Left kidney (tissue), 8 donors: ENCODE data around the gene ZBTB39. TPM values are rescaled to one million over a fixed set of nuclear protein-coding genes. Genes with fewer than 3 reads are reported as not detected.
"Not testable (repeated sequence)": the region's sequence is repeated elsewhere in the genome, so short reads cannot be mapped to it uniquely, and the experiment has no call there.

ENCODE experiments used
- DNase-seq: peaks from one replicate; pipeline ENCODE4 v3.0.0-alpha.2; 2013
- long read RNA-seq, 8 donors: transcript quantifications; one replicate each; lab custom pipeline, GENCODE V29; 2026
- polyA plus RNA-seq: library from polyadenylated mRNA; unstranded; fragments of 120-200 nt; gene quantifications from one replicate; pipeline ENCODE4 v1.2.1, GENCODE V29; 2013; ENCODE audit not compliant: insufficient read length

ZBTB39 gene, protein sequence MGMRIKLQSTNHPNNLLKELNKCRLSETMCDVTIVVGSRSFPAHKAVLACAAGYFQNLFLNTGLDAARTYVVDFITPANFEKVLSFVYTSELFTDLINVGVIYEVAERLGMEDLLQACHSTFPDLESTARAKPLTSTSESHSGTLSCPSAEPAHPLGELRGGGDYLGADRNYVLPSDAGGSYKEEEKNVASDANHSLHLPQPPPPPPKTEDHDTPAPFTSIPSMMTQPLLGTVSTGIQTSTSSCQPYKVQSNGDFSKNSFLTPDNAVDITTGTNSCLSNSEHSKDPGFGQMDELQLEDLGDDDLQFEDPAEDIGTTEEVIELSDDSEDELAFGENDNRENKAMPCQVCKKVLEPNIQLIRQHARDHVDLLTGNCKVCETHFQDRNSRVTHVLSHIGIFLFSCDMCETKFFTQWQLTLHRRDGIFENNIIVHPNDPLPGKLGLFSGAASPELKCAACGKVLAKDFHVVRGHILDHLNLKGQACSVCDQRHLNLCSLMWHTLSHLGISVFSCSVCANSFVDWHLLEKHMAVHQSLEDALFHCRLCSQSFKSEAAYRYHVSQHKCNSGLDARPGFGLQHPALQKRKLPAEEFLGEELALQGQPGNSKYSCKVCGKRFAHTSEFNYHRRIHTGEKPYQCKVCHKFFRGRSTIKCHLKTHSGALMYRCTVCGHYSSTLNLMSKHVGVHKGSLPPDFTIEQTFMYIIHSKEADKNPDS
- polyA plus RNA-seq = 13.4 TPM
- long read RNA-seq, donor 1, full-length matches to known transcripts = 5 of 5 reads
- long read RNA-seq, donor 1, partial matches to known transcripts = 0 of 5 reads
- long read RNA-seq, donor 1, other reads (novel, unspliced or antisense) = 0 of 5 reads
- long read RNA-seq, donor 2, full-length matches to known transcripts = 3 of 3 reads
- long read RNA-seq, donor 2, partial matches to known transcripts = 0 of 3 reads
- long read RNA-seq, donor 2, other reads (novel, unspliced or antisense) = 0 of 3 reads
- long read RNA-seq, donor 3, full-length matches to known transcripts = 2 of 2 reads
- long read RNA-seq, donor 3, partial matches to known transcripts = 0 of 2 reads
- long read RNA-seq, donor 3, other reads (novel, unspliced or antisense) = 0 of 2 reads
- long read RNA-seq, donor 4 = 0 reads
- long read RNA-seq, donor 5, full-length matches to known transcripts = 1 of 1 reads
- long read RNA-seq, donor 5, partial matches to known transcripts = 0 of 1 reads
- long read RNA-seq, donor 5, other reads (novel, unspliced or antisense) = 0 of 1 reads
- long read RNA-seq, donor 6, full-length matches to known transcripts = 2 of 2 reads
- long read RNA-seq, donor 6, partial matches to known transcripts = 0 of 2 reads
- long read RNA-seq, donor 6, other reads (novel, unspliced or antisense) = 0 of 2 reads
- long read RNA-seq, donor 7, full-length matches to known transcripts = 6 of 6 reads
- long read RNA-seq, donor 7, partial matches to known transcripts = 0 of 6 reads
- long read RNA-seq, donor 7, other reads (novel, unspliced or antisense) = 0 of 6 reads
- long read RNA-seq, donor 8 = 0 reads

DNA sequence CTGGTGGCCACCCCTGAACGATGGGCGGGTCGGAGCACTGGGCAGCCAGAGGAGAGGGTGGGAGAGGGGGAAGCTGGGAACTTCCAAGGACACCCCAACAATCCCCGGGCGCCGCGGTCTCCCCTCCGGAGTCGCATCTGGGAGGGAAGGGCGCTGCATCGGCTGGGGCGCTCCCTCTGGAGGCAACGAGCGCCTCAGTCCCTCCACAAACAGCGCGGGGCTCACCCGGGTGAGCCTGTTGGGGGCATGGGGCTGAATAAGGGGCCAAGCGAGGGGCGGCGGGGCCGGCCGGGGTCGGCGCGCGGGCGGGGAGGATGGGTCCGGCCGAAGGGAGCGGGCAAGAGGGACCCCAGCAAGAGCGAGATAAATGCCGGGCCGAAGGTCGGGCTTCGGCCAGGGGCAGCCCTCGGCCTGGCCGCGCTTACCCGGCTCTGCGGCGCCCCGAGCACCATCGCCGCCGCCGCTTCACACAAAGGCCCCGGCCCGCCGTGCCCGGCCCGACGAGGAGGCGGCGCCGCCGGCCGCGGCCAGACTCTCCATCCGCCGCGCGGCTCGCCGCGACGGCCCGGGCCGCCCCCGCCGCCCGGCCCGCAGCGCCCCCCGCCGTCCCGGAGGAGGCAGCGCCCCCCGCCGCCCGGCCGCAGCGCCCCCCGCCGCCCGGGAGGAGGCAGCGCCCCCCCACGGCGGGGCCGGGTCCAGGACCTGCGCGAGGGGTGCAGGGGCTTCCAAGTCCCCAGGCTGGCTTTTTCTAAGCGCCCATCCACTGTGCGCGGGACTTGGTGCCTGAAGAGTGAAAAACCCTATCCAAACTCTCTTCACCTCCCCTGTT lies at the start of gene ZBTB39:
ZBTB39 (minus strand) TSS at position 567 of the 829 bp plus-strand sequence. CDS start 1,629 bp downstream, outside the sequence.
- peak; percentile 41 for DNase-seq

DNA sequence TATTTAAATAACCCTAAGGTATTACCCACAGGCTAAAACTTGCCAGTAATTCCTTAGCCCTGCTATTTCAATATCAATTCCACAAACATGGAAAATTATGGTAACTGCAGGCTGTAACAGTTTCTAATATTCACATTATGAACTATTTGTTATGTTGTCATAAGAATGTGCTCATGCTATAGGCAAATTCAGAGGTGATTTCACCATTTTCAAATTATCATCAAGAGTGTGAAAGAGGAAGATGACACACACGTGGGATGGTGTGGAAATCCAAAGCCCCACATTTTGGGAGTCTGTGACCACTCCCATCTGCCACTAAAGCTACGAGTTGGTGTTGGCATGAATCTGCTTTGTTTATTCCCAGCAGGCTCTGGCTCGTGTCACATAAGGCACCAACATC lies 49.5 kb upstream of the ZBTB39 start:
- DNase-seq = no peak

DNA sequence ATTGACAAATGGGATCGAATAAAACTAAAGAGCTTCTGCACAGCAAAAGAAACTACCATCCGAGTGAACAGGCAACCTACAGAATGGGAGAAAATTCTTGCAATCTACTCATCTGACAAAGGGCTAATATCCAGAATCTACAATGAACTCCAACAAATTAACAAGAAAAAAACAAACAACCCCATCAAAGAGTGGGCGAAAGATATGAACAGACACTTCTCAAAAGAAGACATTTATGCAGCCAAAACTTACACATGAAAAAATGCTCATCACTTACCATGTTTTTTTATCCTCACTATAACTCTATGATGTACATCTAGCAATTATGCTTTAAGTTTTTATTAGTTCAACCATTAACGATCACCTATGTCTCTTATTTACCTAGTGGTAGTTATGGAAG lies 47.6 kb upstream of the ZBTB39 start:
- not testable (repeated sequence) for DNase-seq

DNA sequence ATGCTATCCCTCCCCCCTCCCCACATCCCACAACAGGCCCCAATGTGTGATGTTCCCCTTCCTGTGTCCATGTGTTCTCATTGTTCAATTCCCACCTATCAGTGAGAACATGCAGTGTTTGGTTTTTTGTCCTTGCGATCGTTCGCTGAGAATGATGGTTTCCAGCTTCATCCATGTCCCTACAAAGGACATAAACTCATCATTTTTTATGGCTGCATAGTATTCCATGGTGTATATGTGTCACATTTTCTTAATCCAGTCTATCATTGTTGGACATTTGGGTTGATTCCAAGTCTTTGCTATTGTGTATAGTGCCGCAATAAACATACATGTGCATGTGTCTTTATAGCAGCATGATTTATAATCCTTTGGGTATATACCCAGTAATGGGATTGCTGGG lies 46.8 kb upstream of the ZBTB39 start:
- DNase-seq = not testable (repeated sequence)

DNA sequence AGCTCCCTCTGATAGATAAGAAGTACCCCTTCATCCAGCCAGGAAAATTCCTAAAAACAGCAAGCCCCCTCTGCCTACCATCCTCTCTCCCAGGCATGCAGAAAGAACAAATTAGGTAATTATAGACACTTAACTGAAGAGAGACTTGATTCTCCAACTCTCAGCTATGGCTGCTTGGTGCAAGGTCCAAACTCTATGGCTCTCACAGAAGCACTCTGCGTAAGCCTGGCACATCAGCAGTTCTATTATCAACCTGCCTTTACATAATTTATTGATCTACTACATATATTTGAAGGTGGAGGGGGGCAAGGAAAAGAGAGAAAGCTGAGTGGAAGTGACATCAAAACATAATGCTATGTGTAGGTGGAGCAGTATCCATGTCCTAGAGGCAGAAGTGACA lies 44.7 kb upstream of the ZBTB39 start:
- no peak for DNase-seq

DNA sequence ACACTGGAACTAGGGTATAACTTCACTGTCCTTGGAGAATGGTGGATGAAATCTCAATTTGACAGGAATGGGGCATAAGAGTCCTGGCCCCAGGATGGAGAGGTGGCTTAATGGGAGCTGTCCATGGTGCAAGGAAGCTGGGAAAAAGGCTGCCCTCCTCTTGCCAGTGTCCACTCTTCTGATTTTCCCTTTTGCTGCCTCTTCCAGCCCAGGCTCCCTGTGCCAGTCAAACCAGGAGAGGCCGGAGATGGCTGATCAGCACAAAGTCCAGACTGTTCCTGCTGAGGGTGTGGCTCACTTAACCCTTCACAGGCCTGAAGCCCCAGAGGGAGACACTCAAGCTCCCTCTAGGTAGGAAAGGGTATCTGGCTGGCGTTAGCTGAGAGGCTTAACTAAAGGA lies 43.5 kb upstream of the ZBTB39 start, which contains the start of gene MYO1A:
MYO1A (minus strand) TSS at position 240 of the 400 bp plus-strand sequence. CDS start 1,806 bp downstream, outside the sequence.
- DNase-seq = no peak

DNA sequence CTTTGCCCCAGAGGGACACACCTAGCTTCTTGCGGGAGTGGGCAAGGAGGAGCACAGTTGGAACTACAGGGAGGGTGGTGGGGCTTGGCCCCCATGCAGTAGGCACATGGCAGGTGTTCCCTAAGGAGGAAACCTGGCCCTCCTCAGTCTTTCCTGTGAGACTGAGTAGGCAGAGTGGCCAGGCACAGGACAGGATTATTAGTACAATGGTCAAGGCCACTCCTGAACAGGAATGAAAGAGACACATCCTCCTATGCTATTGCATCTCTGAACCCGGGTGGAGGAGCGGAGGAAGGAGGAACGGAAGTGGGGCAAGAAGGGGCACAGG lies 42.7 kb upstream of the ZBTB39 start:
- DNase-seq = no peak

DNA sequence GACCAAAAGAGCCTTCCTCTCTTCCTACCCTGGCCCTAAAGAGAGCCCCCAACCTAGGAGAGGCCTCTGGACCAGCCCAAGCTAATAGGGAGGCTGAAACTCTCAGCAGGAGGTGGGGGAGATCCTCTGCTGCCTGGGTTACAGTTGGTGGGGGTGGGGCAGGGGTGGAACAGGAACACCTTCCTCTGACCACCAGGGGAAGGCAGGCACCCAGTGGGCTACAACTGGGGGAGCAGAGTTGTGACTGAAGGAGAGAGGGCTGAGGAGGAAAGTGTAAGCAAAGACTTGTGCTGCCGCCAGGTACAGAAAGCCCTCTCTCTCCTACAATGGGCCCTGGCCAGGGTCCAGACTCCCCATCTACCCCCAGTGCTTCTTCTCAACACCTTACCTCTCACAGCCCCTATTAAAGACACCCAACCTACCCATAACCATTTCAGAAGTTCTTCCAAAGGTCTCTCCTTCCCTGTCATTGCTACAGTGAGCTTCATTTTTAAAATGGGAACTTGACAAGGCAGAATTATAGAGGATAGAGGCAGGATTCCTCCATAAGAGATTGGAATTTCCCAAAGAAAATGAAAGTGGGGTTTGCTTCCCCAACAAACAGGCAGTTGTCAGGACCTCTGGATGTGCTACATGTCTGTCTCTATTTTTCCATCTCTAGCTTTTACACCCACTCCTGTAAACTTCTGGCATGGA lies 42.2 kb upstream of the ZBTB39 start:
- DNase-seq = no peak

DNA sequence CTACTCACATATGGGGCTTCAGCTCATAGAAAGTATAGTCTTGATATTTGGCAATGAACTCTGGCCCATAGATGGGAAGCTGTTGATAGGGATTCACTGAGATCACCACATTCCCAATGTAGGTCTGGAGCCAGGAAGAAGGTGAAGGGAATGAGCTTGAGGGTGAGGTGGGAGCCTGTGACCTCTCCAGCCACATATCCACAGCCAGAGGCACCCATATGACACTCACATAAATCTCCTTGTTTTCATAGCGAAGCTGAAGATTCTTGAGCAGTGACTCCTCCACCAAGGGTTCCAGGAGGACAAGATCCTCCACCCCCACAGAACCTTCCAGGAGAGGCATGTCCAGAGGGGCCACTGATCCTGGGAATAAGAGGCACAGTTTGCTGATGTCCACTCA lies 41.6 kb upstream of the ZBTB39 start:
- no peak for DNase-seq

DNA sequence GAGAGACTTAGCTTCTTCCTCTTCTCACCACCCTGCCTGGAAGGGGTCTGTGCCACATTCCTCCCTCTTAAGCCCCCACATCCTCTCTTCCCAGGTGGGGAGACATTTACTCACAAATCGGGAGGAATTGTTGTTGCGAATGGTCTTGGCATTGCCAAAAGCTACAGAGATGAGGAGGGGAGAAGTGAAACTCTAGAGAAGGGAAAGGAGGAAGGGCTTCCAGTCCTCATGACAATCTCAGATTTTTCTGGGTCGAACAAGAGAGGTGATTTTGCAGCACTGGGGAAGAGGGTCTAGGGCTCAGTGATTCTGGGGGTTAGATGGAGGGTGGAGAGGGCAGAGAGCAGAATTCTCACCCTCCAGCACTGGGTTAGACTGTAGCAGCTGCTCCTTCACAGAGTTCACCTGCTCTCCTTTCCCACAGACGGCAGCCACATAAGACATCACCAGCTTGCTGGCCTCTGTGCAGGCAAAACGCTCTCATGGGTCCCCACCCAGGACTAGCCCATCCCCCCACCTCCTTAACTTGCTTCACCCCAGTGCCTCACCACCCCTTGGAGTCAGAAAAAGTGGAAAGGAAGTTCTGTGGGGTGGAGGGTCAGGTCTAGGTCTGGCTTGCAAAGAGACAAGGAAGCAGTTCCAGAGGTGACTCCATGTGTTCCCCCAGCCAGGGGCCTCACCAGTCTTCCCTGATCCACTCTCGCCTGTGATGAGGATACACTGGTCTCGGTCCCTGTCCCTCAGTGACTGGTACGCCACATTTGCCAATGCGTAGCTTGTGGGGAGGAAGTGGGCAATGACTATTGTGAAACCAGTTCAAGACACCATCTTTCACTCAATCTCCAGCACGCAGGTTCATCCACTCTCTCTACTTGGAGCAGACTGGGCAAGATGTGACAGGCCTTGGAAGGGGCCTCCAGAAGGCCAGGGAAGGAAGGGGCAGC lies 40.9 kb upstream of the ZBTB39 start:
- DNase-seq = no peak

DNA sequence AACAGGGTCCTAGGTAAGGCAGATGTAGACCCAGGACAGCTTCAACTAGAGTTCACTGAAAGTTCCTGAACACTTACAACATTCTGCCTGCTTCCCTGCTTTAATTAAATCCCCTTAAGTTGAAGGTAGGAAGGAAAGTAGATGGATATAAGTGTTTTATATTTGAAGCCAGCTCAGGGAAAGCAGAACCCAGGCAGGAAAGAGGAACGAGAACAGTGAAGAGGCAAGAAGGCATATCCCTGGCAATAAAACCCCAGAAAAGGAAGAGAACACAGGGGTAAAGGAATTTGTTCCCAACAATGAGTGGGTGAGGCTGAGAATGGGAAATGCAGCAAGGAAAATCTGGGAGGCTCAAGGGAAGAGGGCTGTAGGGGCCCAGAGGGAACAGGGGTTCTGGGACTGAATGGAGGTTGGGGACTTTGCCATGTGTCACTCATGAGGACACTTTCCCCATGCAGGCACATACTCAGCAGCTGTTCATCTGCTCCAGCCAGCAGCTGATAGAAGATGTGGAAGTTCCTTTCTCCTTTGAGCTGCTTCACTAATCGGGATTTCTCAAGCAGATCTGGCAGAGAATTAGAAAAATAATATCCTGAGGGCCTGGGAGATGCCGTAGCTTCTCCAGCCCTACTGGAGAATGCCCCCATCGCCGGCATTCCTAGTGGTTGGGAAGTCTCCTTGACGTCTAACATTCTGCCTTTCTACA lies 39.9 kb upstream of the ZBTB39 start:
- no peak for DNase-seq

DNA sequence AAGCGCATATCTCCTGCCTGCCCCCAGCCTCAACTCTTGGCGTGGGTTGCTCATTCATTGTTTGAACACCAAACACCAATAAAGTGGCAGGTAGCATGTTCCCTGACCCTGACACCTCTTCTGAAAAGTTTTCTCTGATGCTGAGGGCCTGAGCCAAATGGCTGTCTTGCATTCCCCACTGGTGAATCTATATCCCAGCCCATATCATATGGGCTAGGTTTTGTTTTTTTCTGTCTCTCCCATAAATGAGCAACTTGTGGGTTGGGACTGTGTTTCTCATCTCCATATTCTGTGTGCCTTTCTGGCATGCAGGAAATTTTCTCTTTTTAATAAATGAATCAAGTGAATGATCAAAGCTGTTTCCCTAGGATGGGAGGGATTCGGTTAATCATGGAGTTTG lies 38.5 kb upstream of the ZBTB39 start:
- no peak for DNase-seq

DNA sequence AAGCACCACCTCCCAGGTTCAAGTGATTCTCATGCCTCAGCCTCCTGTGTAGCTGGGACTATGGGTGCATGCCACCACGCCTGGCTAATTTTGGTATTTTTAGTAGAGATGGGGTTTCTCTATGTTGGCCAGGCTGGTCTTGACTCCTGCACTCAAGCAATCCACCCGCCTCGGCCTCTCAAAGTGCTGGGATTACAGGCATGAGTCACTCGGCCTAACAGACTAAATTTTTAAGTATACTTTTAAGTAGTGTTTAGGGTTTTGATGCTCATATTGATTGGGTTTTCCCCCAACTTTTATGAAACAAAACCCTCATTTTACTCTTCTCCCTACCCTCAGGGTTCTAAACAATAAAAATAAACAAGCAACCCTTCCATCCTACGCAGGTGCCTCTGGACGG lies 38.1 kb upstream of the ZBTB39 start:
- no peak for DNase-seq

DNA sequence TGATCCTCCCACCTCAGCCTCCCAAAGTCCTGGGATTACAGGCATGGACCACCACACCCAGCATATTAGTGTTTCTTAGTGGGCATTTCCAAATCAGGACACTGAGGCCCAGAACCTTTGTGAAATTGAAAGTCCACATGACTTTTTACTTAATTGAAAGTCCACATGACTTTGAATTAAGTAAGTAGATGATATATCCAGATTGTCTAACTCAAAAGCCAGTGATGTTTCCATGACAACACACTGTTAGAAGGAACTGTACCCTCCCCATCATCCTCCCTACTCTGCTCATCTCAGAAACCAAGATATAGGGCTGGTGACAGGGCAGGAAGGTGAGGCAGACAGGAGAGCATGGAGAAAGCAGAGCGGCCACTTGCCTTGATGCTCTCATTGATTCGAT lies 36.3 kb upstream of the ZBTB39 start:
- DNase-seq = no peak

DNA sequence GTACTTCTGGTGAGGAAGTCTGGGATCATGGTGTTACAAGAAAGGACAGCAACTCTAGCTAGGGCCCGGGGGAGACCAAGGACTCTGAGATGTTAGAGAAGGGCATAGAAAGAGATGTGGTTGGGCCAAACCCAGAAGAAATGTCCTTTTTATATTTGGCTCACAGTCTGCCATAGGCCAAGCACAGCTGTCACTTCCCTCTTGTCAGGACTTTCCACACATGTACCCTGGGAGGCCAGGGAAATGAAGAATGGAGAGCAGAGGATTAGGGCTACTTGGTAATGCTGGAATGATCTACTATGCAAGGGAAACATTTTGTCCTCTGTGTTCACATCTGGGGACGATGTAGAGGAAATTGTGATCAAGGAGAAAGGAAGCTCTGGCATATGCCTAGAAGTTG lies 34.4 kb upstream of the ZBTB39 start:
- no peak for DNase-seq

DNA sequence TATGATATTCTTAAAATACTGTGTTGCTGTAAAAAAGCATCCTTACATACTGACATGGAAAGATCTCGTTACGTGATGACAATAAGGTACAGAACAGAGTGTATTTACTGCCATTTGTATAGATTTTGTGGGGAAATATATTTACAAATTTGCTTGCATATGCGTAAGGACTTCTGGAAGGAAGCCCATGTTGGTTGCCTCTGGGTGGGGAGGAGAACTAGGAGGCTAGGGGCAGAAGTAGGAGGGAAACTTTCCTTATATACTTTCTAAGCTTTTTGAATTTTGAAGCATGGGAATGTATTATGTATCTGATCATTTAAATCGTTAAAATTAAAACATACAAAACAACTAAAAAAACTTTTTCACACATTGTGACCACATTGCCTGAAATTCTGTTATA lies 33.9 kb upstream of the ZBTB39 start:
- DNase-seq = no peak

DNA sequence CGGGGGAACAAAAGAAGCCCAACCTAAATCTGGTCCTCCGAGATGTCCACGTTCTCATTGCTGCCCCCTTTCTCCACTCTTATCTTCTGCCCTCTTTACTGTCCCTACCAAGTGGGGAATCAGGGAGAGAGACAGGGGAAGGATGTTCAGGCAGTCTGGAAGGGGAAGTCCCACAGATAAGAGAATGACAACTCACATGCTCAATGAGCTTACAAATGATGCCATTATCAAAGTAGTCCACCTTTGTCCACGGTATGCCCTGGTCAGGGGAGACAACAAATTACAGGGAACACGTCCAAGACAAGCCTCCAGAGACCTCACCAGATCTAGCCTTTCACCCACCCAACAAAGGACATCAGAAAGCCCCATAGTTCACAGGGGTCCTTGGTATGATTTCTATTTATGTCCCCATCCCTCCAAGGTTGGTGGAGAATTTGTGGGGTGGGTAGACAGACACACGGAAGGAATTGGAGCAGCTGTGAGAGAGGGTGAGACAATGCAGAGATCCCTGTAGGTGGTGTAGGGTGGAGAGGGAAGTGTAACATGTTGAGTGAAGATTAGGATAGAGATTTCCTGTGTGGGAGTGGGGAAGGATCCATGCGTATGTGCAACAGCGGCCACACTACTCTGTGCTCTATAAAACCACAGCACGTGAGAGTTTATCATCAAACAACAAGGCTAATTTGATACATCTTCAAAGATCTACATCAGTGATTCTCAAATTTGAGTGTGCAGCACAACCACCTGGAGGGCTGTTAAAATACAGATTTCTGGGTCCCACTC lies 32.9 kb upstream of the ZBTB39 start:
- no peak for DNase-seq

DNA sequence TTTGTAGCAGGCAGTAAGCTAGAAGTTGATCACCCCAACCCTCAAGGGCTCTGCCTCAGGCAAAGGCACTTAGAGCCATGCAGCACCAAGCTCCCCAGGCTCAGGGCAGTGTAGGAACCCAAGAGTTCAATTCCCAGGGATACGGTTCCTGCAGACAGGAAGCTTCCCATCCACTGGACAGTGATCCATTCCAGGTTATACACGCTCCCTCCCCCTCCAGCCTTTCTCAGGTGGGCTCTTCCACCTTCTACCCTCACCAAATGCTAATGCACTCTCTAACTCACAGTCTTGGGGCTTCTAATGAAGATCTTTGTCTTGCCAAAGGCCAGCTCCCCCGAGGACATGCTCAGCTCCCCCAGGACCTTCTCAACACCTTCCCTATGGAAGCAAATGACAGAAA lies 30.9 kb upstream of the ZBTB39 start:
- DNase-seq = no peak
